ENCODE results near the gene FOXQ1. TPM values are rescaled to one million over a fixed set of nuclear protein-coding genes. Genes with fewer than 3 reads are reported as not detected.

The FOXQ1 gene
- total RNA-seq, 1 donor from 2014 or later: 2.1 TPM

DNA sequence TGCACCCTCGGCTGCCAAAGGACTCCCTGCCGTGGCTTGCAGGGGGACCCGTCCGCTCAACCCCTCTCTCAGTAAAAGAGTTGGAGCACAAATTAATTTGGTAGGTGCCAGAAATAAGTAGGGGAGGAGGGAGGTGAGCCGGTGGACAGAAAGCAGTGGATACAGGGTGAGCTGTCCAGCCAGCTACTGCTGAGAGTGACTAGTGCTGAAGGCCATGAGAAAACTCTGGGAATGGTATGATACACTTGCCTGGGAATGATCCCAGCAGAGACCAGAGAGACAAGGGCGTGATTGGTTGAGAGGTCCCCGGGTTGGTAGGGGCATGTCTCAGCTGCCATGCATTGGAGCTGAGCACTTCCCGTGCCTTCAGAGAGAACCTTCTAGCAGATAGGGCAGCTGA is 15.7 kb downstream of the FOXQ1 start:
- TF ChIP-seq, protein P1, sequence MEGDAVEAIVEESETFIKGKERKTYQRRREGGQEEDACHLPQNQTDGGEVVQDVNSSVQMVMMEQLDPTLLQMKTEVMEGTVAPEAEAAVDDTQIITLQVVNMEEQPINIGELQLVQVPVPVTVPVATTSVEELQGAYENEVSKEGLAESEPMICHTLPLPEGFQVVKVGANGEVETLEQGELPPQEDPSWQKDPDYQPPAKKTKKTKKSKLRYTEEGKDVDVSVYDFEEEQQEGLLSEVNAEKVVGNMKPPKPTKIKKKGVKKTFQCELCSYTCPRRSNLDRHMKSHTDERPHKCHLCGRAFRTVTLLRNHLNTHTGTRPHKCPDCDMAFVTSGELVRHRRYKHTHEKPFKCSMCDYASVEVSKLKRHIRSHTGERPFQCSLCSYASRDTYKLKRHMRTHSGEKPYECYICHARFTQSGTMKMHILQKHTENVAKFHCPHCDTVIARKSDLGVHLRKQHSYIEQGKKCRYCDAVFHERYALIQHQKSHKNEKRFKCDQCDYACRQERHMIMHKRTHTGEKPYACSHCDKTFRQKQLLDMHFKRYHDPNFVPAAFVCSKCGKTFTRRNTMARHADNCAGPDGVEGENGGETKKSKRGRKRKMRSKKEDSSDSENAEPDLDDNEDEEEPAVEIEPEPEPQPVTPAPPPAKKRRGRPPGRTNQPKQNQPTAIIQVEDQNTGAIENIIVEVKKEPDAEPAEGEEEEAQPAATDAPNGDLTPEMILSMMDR (conservative IDR thresholded peaks at IDR 0.05; ENCODE audit: low read depth, low read length): no peak
- no peak overlapping the region for H3K4me3 ChIP-seq (ENCODE audit: low read depth, low read length)
- no peak for DNase-seq (ENCODE audit: low read depth)

DNA sequence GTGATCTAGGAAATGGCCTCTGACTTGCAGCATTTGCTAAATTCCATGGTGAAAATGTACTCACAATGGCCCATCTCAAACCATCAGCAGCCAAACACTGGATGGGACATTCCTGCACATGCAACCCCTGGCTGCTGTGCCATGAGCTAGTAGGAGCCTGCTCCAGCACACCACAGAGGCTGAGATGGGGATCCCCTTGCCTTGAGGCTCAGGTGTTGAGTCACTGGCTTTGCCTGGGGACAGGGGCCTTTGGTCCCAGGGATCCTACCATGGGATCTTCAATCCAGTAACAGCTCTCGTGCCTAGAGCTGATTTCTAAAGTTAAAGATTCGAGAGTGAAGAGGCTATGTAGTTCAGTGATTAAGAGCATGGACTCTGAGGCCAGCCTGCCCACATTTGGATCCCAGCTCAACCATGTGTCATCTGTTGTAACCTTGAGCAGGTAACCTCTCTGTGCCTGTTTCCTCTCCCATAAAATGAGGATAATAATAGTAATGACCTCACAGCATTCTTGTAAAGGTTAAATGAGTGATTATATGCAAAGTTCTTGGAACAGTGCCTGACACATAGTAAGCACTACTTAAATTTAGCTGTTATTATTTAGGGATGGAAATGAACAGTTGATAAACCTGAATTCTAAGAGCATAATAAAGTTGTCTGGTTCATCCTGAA is 16.4 kb downstream of the FOXQ1 start:
- H3K4me3 ChIP-seq (ENCODE audit: low read depth, low read length): no peak overlapping the region
- TF ChIP-seq, protein P1 (conservative IDR thresholded peaks at IDR 0.05; ENCODE audit: low read depth, low read length): no peak
- DNase-seq (ENCODE audit: low read depth): no peak

DNA sequence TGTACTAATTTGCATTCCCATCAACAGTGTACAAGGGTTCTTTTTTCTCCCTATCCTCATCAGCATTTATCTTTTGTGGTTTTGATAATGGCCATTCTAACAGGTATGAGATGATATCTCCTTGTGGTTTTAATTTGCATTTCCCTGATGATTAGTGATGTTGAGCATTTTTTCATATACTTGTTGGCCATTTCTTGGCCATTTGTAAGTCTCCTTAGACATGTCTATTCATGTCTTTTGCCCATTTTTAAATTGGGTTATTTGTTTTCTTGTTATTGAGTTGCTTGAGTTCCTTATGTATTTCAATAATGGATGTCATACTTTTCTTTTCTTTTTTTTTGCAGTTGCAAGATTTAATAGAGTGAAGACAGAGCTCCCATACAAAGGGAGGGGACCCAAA is 17.8 kb downstream of the FOXQ1 start:
- DNase-seq (ENCODE audit: low read depth): no peak
- TF ChIP-seq, protein P1 (conservative IDR thresholded peaks at IDR 0.05; ENCODE audit: low read depth, low read length): no peak
- no peak overlapping the region for H3K4me3 ChIP-seq (ENCODE audit: low read depth, low read length)

DNA sequence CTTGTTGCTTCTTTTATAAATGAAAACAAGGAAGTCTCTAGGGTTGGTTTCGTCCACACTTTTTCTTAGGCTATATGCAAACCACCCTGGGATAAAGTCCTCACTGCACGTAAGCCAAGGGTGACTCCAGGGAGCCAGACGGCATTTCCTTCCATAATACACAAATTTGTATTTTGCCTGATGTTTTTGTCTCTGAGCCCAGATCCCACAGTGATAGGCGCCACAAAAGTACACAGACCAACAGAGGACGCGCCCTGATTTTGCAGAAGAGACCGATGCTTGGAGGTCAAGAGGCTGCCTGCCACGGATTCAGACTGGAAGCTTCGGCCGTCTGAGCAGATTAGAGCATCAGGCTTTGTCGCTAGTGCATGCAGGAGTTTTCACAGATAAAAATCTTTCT is 22.8 kb downstream of the FOXQ1 start:
- TF ChIP-seq, protein P1 (conservative IDR thresholded peaks at IDR 0.05; ENCODE audit: low read depth, low read length): no peak
- no peak for DNase-seq (ENCODE audit: low read depth)
- no peak overlapping the region for H3K4me3 ChIP-seq (ENCODE audit: low read depth, low read length)

DNA sequence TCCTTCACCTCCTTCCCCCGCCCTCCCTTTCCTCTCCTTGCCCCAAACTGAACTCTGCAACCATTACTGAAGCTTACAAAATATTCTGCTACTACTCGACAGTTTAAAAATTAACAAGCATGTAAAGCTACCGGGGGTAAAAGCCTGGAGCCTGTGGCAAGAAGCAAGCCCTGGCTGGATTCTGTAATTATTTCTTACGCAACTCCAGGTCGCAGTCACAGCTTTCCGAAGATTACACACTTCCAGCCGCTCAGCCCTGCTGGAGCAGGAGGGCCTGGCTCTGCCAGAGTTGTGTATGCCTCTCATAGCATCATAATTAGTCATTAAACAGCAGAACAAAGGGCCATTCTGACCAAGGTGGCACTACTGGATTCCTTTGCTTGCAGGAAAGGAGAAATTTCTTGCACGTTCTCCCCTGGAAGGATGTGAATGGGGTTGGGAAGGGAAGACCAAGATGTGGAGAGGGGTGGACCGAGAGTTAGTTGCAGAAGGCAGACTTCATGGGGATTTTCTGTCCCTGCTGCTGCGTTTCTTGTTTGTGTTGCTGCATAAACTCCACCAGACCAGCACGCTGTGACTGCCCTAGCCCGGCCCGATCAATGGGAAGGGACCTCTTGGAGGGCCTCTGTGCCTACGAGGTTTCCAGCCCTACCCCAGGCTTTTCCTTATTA is 23.6 kb downstream of the FOXQ1 start:
- TF ChIP-seq, protein P1 (conservative IDR thresholded peaks at IDR 0.05; ENCODE audit: low read depth, low read length): no peak
- H3K4me3 ChIP-seq (ENCODE audit: low read depth, low read length): no peak overlapping the region
- peak; percentile 97 for DNase-seq (ENCODE audit: low read depth)

DNA sequence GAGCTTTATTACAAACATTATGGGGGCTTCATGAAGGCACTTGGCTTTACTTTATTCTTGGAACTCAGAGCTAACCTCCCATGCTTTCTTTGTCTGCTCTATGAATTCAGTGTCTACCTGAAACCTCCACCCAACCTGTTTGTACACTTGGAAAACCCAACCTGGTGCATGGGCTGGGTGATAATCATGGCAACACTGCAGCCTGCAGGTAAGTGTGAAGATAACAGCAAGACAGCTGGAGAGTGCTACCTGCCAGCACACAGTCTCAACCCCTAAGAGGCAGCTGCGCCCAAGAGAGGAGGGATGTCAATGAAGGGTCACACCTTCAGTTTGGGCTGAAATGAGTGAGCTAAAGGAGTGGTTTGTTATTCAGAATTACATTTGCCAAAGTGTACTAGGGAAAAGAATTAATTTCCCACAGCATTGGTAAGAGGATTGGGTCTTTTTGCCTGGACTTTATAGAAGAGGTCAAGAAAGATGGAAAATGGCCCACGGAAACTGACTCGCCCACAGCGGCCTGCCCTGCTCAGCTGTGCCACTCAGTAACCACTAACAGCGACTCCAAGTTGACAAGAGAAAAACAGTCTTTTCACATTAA is 24.4 kb downstream of the FOXQ1 start:
- TF ChIP-seq, protein P1 (conservative IDR thresholded peaks at IDR 0.05; ENCODE audit: low read depth, low read length): peak; percentile 86
- no peak for DNase-seq (ENCODE audit: low read depth)
- no peak overlapping the region for H3K4me3 ChIP-seq (ENCODE audit: low read depth, low read length)

All from epithelial cell of proximal tubule (primary cell).